Endodermal cell (in vitro differentiated cells): ENCODE data around the gene GFRA4. TPM values are rescaled to one million over a fixed set of nuclear protein-coding genes. Genes with fewer than 3 reads are reported as not detected.

ENCODE experiments used
- DNase-seq: peaks from one replicate; pipeline ENCODE4 v3.0.0-alpha.2; 2017
- H3K27ac ChIP-seq: 2 replicates; pipeline ENCODE4 v1.5.1; 2013; ENCODE audit warnings: mild to moderate bottlenecking, low read depth, low read length, moderate library complexity
- H3K27me3 ChIP-seq: 2 replicates; pipeline ENCODE4 v1.6.1; 2013; ENCODE audit warnings: mild to moderate bottlenecking, low read length, moderate library complexity; ENCODE audit not compliant: insufficient read depth, control insufficient read depth, poor library complexity, severe bottlenecking
- H3K36me3 ChIP-seq: 2 replicates; pipeline ENCODE4 v1.7.0; 2013; ENCODE audit warnings: mild to moderate bottlenecking, low read length, moderate library complexity; ENCODE audit not compliant: control insufficient read depth, insufficient read depth
- H3K4me1 ChIP-seq: one replicate; pipeline ENCODE4 v1.7.0; 2013; ENCODE audit warnings: low read length; ENCODE audit not compliant: control insufficient read depth, insufficient read depth
- H3K4me3 ChIP-seq: 2 replicates; pipeline ENCODE4 v1.5.1; 2013; ENCODE audit warnings: mild to moderate bottlenecking, low read length, moderate library complexity
- H3K9ac ChIP-seq: 2 replicates; pipeline ENCODE4 v1.6.1; 2013; ENCODE audit warnings: mild to moderate bottlenecking, low read length, moderate library complexity; ENCODE audit not compliant: poor library complexity, severe bottlenecking; ENCODE audit errors: extremely low read depth
- H3K9me3 ChIP-seq: 2 replicates; pipeline ENCODE4 v1.6.1; 2013; ENCODE audit warnings: mild to moderate bottlenecking, low read length, moderate library complexity; ENCODE audit not compliant: control insufficient read depth
- H3K27ac Mint-ChIP-seq: 2 replicates; pipeline ENCODE4 v1.8.0; 2020; ENCODE audit warnings: mixed read lengths
- H3K27me3 Mint-ChIP-seq: 2 replicates; pipeline ENCODE4 v1.8.0; 2021; ENCODE audit warnings: mild to moderate bottlenecking, mixed read lengths; ENCODE audit not compliant: insufficient read depth
- H3K36me3 Mint-ChIP-seq: 2 replicates; pipeline ENCODE4 v1.8.0; 2020; ENCODE audit warnings: low read depth, mixed read lengths
- H3K4me1 Mint-ChIP-seq: 2 replicates; pipeline ENCODE4 v1.8.0; 2020; ENCODE audit warnings: mixed read lengths
- H3K4me3 Mint-ChIP-seq: 2 replicates; pipeline ENCODE4 v1.8.0; 2020; ENCODE audit warnings: mild to moderate bottlenecking, moderate library complexity, mixed read lengths
- H3K9me3 Mint-ChIP-seq: 2 replicates; pipeline ENCODE4 v1.8.0; 2020; ENCODE audit warnings: mild to moderate bottlenecking, mixed read lengths
- WGBS, 2 experiments: methylation state at CpG; one replicate each; pipeline versions ENCODE4 v1.1.5 to v1.1.7; 2013; ENCODE audit warnings: missing lambda C conversion rate in 2 of 2, mixed read lengths in 1 of 2; ENCODE audit not compliant: insufficient coverage in 1 of 2, insufficient read length in 1 of 2; 5-methylcytosine and 5-hydroxymethylcytosine counted together
- total RNA-seq, 2 donors: library from RNA; stranded (reverse); fragmentation: NEBNext Ultra II Directional in 1 of 2; extraction: Animal tissue kit (Norgen Biotek cat#: 25700) in 1 of 2; gene quantifications; 2 replicates in 1 of 2; 3 replicates in 1 of 2; pipeline ENCODE4 v1.2.1, GENCODE V29; 2021
- TF ChIP-seq, protein P1 (sequence below): fragments of 200-600 bp; sonication (generic); conservative IDR thresholded peaks from 2 replicates; pipeline ENCODE4 v1.5.0; 2021; ENCODE audit warnings: antibody characterized with exemption, mild to moderate bottlenecking

GFRA4 gene
- total RNA-seq, 2 donors from 2014 or later, result not detected

DNA sequence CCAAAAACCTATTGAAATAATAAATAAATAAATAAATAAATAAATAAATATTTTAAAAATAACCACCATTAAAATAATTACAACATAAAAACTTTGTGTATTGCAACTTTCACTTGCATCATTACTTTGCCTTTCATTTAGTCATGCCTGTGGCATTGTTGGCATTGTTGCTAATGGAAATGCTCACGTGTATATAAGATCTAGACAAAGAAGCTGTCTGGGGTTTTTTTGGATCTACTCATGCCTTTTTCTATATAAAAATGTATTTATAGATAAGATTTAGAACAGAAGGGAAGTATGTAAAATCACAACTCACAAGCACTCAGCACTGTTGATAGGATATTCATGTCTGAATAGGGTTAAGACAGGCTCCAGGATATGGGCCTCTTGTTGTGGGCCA lies 27.9 kb downstream of the GFRA4 start:
- WGBS, 2 experiments, result 86% methylated on average over 1 of the region's 1 CpG; no CpG with 5 or more reads in 1 of the 2 experiments
- Histone ChIP-seq H3K36me3 (peaks cover 5% of the 10 kb centered on the region), H3K4me1 (no peaks in the 10 kb centered on the region), H3K27ac (no peak overlapping the region), H3K4me3 (no peak overlapping the region), H3K9me3 (peaks cover 3% of the 10 kb centered on the region), H3K9ac (no peak overlapping the region), H3K27me3 (no peaks in the 10 kb centered on the region)
- peaks cover 10% of the 10 kb centered on the region for H3K36me3 Mint-ChIP-seq
- no peak for DNase-seq
- H3K9me3 Mint-ChIP-seq, result no peaks in the 10 kb centered on the region
- no peak overlapping the region for H3K4me3 Mint-ChIP-seq
- TF ChIP-seq, protein P1, sequence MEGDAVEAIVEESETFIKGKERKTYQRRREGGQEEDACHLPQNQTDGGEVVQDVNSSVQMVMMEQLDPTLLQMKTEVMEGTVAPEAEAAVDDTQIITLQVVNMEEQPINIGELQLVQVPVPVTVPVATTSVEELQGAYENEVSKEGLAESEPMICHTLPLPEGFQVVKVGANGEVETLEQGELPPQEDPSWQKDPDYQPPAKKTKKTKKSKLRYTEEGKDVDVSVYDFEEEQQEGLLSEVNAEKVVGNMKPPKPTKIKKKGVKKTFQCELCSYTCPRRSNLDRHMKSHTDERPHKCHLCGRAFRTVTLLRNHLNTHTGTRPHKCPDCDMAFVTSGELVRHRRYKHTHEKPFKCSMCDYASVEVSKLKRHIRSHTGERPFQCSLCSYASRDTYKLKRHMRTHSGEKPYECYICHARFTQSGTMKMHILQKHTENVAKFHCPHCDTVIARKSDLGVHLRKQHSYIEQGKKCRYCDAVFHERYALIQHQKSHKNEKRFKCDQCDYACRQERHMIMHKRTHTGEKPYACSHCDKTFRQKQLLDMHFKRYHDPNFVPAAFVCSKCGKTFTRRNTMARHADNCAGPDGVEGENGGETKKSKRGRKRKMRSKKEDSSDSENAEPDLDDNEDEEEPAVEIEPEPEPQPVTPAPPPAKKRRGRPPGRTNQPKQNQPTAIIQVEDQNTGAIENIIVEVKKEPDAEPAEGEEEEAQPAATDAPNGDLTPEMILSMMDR, result no peak
- H3K27ac Mint-ChIP-seq, result no peak overlapping the region
- no peaks in the 10 kb centered on the region for H3K27me3 Mint-ChIP-seq
- H3K4me1 Mint-ChIP-seq, result peaks cover 15% of the 10 kb centered on the region

DNA sequence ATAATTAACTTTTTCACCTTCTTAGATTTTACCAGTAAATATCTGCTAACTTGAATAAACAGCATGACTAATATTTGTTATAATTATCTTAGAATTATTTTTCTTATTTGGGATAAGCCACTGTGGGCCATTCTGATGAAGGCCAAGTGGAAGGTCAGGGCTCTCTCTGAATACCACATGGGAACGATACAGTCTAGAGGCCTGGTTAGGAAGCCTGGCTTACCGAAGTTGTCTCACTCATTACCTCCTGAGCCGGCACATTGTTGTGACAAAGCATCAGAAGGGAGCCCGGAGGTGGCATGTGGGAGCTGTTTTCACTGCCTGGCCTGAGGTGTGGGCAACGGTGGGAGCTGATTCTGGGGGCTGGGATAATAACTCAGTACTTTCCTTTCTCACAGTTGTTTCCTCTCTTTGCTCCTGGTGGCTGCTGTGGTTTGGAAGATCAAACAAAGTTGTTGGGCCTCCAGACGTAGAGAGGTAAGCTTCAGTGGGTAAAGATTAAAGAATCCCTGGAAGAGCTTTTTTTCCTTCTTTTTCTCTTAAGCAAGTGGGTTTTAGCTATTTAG lies 29.2 kb downstream of the GFRA4 start:
- H3K27ac Mint-ChIP-seq, result no peak overlapping the region
- H3K27me3 ChIP-seq, result no peaks in the 10 kb centered on the region
- H3K4me1 Mint-ChIP-seq, result peaks cover 21% of the 10 kb centered on the region
- H3K27ac ChIP-seq, result no peak overlapping the region
- 80 to 83% methylated on average over 4 to 6 of the region's 6 CpGs for WGBS, 2 experiments
- H3K4me1 ChIP-seq, result no peaks in the 10 kb centered on the region
- H3K9me3 Mint-ChIP-seq, result no peaks in the 10 kb centered on the region
- H3K9me3 ChIP-seq, result no peaks in the 10 kb centered on the region
- H3K4me3 Mint-ChIP-seq, result no peak overlapping the region
- no peak for DNase-seq
- no peak overlapping the region for H3K9ac ChIP-seq
- H3K27me3 Mint-ChIP-seq, result no peaks in the 10 kb centered on the region
- H3K36me3 ChIP-seq, result no peaks in the 10 kb centered on the region
- H3K4me3 ChIP-seq, result no peak overlapping the region
- H3K36me3 Mint-ChIP-seq, result peaks cover 8% of the 10 kb centered on the region
- TF ChIP-seq, protein P1, result no peak

DNA sequence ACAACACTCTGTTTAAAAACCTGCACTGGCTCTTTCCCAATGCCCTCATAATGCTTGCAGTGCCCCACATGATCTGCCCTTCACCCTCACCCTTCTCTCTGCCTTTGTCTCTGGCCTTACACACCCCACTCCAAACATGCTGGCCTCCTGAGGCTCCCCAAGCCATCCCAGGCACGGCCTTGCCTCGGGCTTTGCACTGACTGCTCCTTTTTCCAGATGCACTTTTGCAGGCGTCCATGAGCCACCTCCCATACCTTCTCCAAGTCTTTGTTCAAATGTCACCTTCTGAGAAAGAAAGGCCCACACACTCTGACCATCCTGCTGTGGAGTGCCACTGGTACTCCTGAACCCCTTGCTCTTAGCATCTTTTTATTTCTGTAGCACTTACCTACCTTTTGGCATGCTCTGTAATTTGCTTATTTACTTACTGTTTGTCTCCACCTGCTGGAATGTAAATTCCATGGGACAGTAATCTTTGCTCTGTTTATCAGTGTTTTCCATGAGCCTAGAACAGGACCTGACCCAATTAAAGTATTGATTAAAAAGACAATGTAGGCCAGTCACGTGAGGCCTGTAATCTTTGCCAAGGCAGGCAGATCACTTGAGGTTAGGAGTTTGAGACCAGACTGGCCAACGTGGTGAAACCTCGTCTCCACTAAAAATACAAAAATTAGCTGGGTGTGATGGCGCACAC lies 30.7 kb downstream of the GFRA4 start:
- no peak overlapping the region for H3K9ac ChIP-seq
- H3K36me3 ChIP-seq, result no peaks in the 10 kb centered on the region
- Mint-ChIP-seq H3K9me3 (no peaks in the 10 kb centered on the region), H3K36me3 (peaks cover 11% of the 10 kb centered on the region), H3K27me3 (no peaks in the 10 kb centered on the region), H3K27ac (peak overlapping the region; percentile 4), H3K4me1 (peaks cover 21% of the 10 kb centered on the region), H3K4me3 (no peak overlapping the region)
- H3K4me3 ChIP-seq, result no peak overlapping the region
- DNase-seq, result no peak
- H3K27me3 ChIP-seq, result no peaks in the 10 kb centered on the region
- H3K9me3 ChIP-seq, result no peaks in the 10 kb centered on the region
- 82 to 91% methylated on average over 6 to 7 of the region's 7 CpGs for WGBS, 2 experiments
- no peak overlapping the region for H3K27ac ChIP-seq
- TF ChIP-seq, protein P1, result peak; percentile 43
- H3K4me1 ChIP-seq, result no peaks in the 10 kb centered on the region
